ENCODE data around the gene ZNF587.
"Not testable (repeated sequence)": the region's sequence is repeated elsewhere in the genome, so short reads cannot be mapped to it uniquely, and the experiment has no call there.

Gene ZNF587

GRCh38 chr19:57888560-57889231 is 39.0 kb downstream of the ZNF587 start, which contains the start of gene ZNF814:
Gene ZNF814, minus strand, starts transcription at chr19:57889037. Its CDS starts 235 bp downstream, at chr19:57888802.
- peak; percentile 27 for TF ChIP-seq CTCF (IDR thresholded peaks at IDR 0.05)
- no peak within 1 kb of the TSS for H3K27ac ChIP-seq
- no peaks in the 10 kb centered on the region for H3K36me3 ChIP-seq
- H3K9me3 ChIP-seq: no peaks in the 10 kb centered on the region
- peaks cover 7 to 15% of the 10 kb centered on the region in 2 experiments for H3K4me1 ChIP-seq (ENCODE audit: control insufficient read depth in 1 of 2, insufficient read depth in 1 of 2, low read depth in 1 of 2, low read length in 1 of 2)
- peak within 1 kb of the TSS; percentile 52 to 85 for H3K4me3 ChIP-seq (ENCODE audit: low read depth in 1 of 2, low read length in 1 of 2)
- H3K27me3 ChIP-seq: no peaks in the 10 kb centered on the region

DNA sequence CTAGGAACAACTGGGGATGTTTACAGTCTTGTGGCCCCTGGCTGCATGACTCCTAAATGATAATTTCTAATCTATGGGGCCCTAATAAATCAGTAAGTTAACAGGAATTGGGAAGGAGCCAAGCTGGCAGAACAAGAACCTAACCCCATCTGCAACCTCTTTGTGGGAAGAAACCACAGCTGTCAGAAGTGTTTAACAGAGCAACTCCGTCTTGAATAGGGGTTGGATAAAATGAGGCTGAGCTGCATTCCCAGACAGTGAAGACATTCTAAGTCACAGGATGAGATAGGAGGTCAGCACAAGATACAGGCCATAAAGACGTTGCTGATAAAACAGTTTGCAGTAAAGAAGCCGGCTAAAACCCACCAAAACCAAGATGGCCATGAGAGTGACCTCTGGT is 41.0 kb downstream of the ZNF587 start:
- H3K9me3 ChIP-seq; H3K36me3 ChIP-seq; H3K4me3 ChIP-seq (ENCODE audit: low read depth in 1 of 2, low read length in 1 of 2); H3K27me3 ChIP-seq; H3K27ac ChIP-seq: not testable (repeated sequence)
- H3K4me1 ChIP-seq (ENCODE audit: control insufficient read depth in 1 of 2, insufficient read depth in 1 of 2, low read depth in 1 of 2, low read length in 1 of 2): peaks cover 7 to 15% of the 10 kb centered on the region in 2 experiments

- Histone ChIP-seq H3K36me3 (no peaks in the 10 kb centered on the region), H3K27ac (no peak overlapping the region), H3K4me1 (ENCODE audit: control insufficient read depth in 1 of 2, insufficient read depth in 1 of 2, low read depth in 1 of 2, low read length in 1 of 2) (peaks cover 18 to 22% of the 10 kb centered on the region in 2 experiments), H3K9me3 (no peaks in the 10 kb centered on the region), H3K27me3 (no peaks in the 10 kb centered on the region), H3K4me3 (ENCODE audit: low read depth in 1 of 2, low read length in 1 of 2) (no peak overlapping the region)
- no peak for TF ChIP-seq CTCF (IDR thresholded peaks at IDR 0.05)
Observed at GRCh38 chr19:57900311-57900710, 50.7 kb downstream of the ZNF587 start.

- Histone ChIP-seq H3K4me1 (ENCODE audit: control insufficient read depth in 1 of 2, insufficient read depth in 1 of 2, low read depth in 1 of 2, low read length in 1 of 2) (no peaks in the 10 kb centered on the region), H3K36me3 (peaks cover 18% of the 10 kb centered on the region), H3K9me3 (no peaks in the 10 kb centered on the region), H3K27ac (no peak overlapping the region), H3K27me3 (no peaks in the 10 kb centered on the region), H3K4me3 (ENCODE audit: low read depth in 1 of 2, low read length in 1 of 2) (no peak overlapping the region)
- no peak for TF ChIP-seq CTCF (IDR thresholded peaks at IDR 0.05)
Observed at GRCh38 chr19:57903618-57904184, 54.0 kb downstream of the ZNF587 start.

GRCh38 chr19:57905258-57905657 is 55.6 kb downstream of the ZNF587 start:
- no peaks in the 10 kb centered on the region for H3K9me3 ChIP-seq
- TF ChIP-seq CTCF (IDR thresholded peaks at IDR 0.05): no peak
- H3K36me3 ChIP-seq: peaks cover 28% of the 10 kb centered on the region
- no peak overlapping the region for H3K4me3 ChIP-seq (ENCODE audit: low read depth in 1 of 2, low read length in 1 of 2)
- no peak overlapping the region for H3K27ac ChIP-seq
- no peaks in the 10 kb centered on the region for H3K4me1 ChIP-seq (ENCODE audit: control insufficient read depth in 1 of 2, insufficient read depth in 1 of 2, low read depth in 1 of 2, low read length in 1 of 2)
- H3K27me3 ChIP-seq: no peaks in the 10 kb centered on the region

GRCh38 chr19:57907394-57907793 is 57.7 kb downstream of the ZNF587 start:
- peaks cover 44% of the 10 kb centered on the region for H3K36me3 ChIP-seq
- no peak overlapping the region for H3K27ac ChIP-seq
- TF ChIP-seq CTCF (IDR thresholded peaks at IDR 0.05): no peak
- H3K9me3 ChIP-seq: no peaks in the 10 kb centered on the region
- no peaks in the 10 kb centered on the region for H3K4me1 ChIP-seq (ENCODE audit: control insufficient read depth in 1 of 2, insufficient read depth in 1 of 2, low read depth in 1 of 2, low read length in 1 of 2)
- H3K4me3 ChIP-seq (ENCODE audit: low read depth in 1 of 2, low read length in 1 of 2): no peak overlapping the region
- no peaks in the 10 kb centered on the region for H3K27me3 ChIP-seq
